ENCODE measurements around the gene WLS.
"Not testable (repeated sequence)": the region's sequence is repeated elsewhere in the genome, so short reads cannot be mapped to it uniquely, and the experiment has no call there.

Gene WLS

GRCh38 chr1:68160935-68161334, 71.4 kb downstream of the WLS start:
- not testable (repeated sequence) for H3K27me3 ChIP-seq (ENCODE audit: low read depth, low read length); H3K4me3 ChIP-seq (ENCODE audit: low read depth in 1 of 2, low read length in 2 of 2); H3K27ac ChIP-seq (ENCODE audit: low read length); H3K9me3 ChIP-seq (ENCODE audit: control insufficient read depth in 1 of 2, low read length in 2 of 2); H3K4me1 ChIP-seq (ENCODE audit: control insufficient read depth in 1 of 2, insufficient read depth in 2 of 2, low read length in 2 of 2)
- H3K36me3 ChIP-seq (ENCODE audit: control insufficient read depth in 1 of 2, insufficient read depth in 2 of 2, low read length in 2 of 2), result peaks cover 18 to 21% of the 10 kb centered on the region in 2 donors

GRCh38 chr1:68160021-68160420, 72.3 kb downstream of the WLS start:
- H3K4me3 ChIP-seq (ENCODE audit: low read depth in 1 of 2, low read length in 2 of 2), result no peak overlapping the region
- no peak overlapping the region for H3K27ac ChIP-seq (ENCODE audit: low read length)
- peaks cover 21 to 26% of the 10 kb centered on the region in 2 donors for H3K36me3 ChIP-seq (ENCODE audit: control insufficient read depth in 1 of 2, insufficient read depth in 2 of 2, low read length in 2 of 2)
- no peaks in the 10 kb centered on the region for H3K27me3 ChIP-seq (ENCODE audit: low read depth, low read length)
- H3K4me1 ChIP-seq (ENCODE audit: control insufficient read depth in 1 of 2, insufficient read depth in 2 of 2, low read length in 2 of 2), result peaks cover 0 to 3% of the 10 kb centered on the region in 2 donors
- H3K9me3 ChIP-seq (ENCODE audit: control insufficient read depth in 1 of 2, low read length in 2 of 2), result no peaks in the 10 kb centered on the region

- Histone ChIP-seq H3K27ac (ENCODE audit: low read length) (no peak overlapping the region), H3K36me3 (ENCODE audit: control insufficient read depth in 1 of 2, insufficient read depth in 2 of 2, low read length in 2 of 2) (peaks cover 26 to 28% of the 10 kb centered on the region in 2 donors), H3K9me3 (ENCODE audit: control insufficient read depth in 1 of 2, low read length in 2 of 2) (no peaks in the 10 kb centered on the region)
Measured at GRCh38 chr1:68158837-68159236, 73.5 kb downstream of the WLS start.

GRCh38 chr1:68157416-68157815, 74.9 kb downstream of the WLS start:
- Histone ChIP-seq H3K4me3 (ENCODE audit: low read depth in 1 of 2, low read length in 2 of 2) (no peak overlapping the region), H3K36me3 (ENCODE audit: control insufficient read depth in 1 of 2, insufficient read depth in 2 of 2, low read length in 2 of 2) (peaks cover 33 to 35% of the 10 kb centered on the region in 2 donors), H3K27ac (ENCODE audit: low read length) (no peak overlapping the region), H3K27me3 (ENCODE audit: low read depth, low read length) (no peaks in the 10 kb centered on the region), H3K4me1 (ENCODE audit: control insufficient read depth in 1 of 2, insufficient read depth in 2 of 2, low read length in 2 of 2) (peaks cover 0 to 3% of the 10 kb centered on the region in 2 donors), H3K9me3 (ENCODE audit: control insufficient read depth in 1 of 2, low read length in 2 of 2) (no peaks in the 10 kb centered on the region)

More at GRCh38 chr1:68158837-68159236, 73.5 kb downstream of the WLS start:
- Histone ChIP-seq H3K27me3 (ENCODE audit: low read depth, low read length) (no peaks in the 10 kb centered on the region), H3K4me3 (ENCODE audit: low read depth in 1 of 2, low read length in 2 of 2) (no peak overlapping the region), H3K4me1 (ENCODE audit: control insufficient read depth in 1 of 2, insufficient read depth in 2 of 2, low read length in 2 of 2) (peaks cover 0 to 3% of the 10 kb centered on the region in 2 donors)

GRCh38 chr1:68151690-68152089, 80.6 kb downstream of the WLS start:
- Histone ChIP-seq H3K27me3 (ENCODE audit: low read depth, low read length) (no peaks in the 10 kb centered on the region), H3K4me3 (ENCODE audit: low read depth in 1 of 2, low read length in 2 of 2) (no peak overlapping the region), H3K36me3 (ENCODE audit: control insufficient read depth in 1 of 2, insufficient read depth in 2 of 2, low read length in 2 of 2) (peaks cover 63 to 74% of the 10 kb centered on the region in 2 donors), H3K27ac (ENCODE audit: low read length) (no peak overlapping the region), H3K9me3 (ENCODE audit: control insufficient read depth in 1 of 2, low read length in 2 of 2) (no peaks in the 10 kb centered on the region), H3K4me1 (ENCODE audit: control insufficient read depth in 1 of 2, insufficient read depth in 2 of 2, low read length in 2 of 2) (peaks cover 0 to 7% of the 10 kb centered on the region in 2 donors)

- Histone ChIP-seq H3K36me3 (ENCODE audit: control insufficient read depth in 1 of 2, insufficient read depth in 2 of 2, low read length in 2 of 2) (peaks cover 56 to 65% of the 10 kb centered on the region in 2 donors), H3K4me1 (ENCODE audit: control insufficient read depth in 1 of 2, insufficient read depth in 2 of 2, low read length in 2 of 2) (peaks cover 6 to 7% of the 10 kb centered on the region in 2 donors), H3K9me3 (ENCODE audit: control insufficient read depth in 1 of 2, low read length in 2 of 2) (no peaks in the 10 kb centered on the region), H3K27ac (ENCODE audit: low read length) (no peak overlapping the region), H3K4me3 (ENCODE audit: low read depth in 1 of 2, low read length in 2 of 2) (no peak overlapping the region), H3K27me3 (ENCODE audit: low read depth, low read length) (no peaks in the 10 kb centered on the region)
Measured at GRCh38 chr1:68149907-68150306, 82.4 kb downstream of the WLS start.

GRCh38 chr1:68149110-68149798, 83.1 kb downstream of the WLS start:
- H3K9me3 ChIP-seq (ENCODE audit: control insufficient read depth in 1 of 2, low read length in 2 of 2), result no peaks in the 10 kb centered on the region
- H3K4me1 ChIP-seq (ENCODE audit: control insufficient read depth in 1 of 2, insufficient read depth in 2 of 2, low read length in 2 of 2), result peaks cover 6 to 7% of the 10 kb centered on the region in 2 donors
- H3K27me3 ChIP-seq (ENCODE audit: low read depth, low read length), result no peaks in the 10 kb centered on the region
- H3K27ac ChIP-seq (ENCODE audit: low read length), result no peak overlapping the region
- H3K4me3 ChIP-seq (ENCODE audit: low read depth in 1 of 2, low read length in 2 of 2), result no peak overlapping the region
- peaks cover 53 to 64% of the 10 kb centered on the region in 2 donors for H3K36me3 ChIP-seq (ENCODE audit: control insufficient read depth in 1 of 2, insufficient read depth in 2 of 2, low read length in 2 of 2)

GRCh38 chr1:68148631-68149030, 83.7 kb downstream of the WLS start:
- no peaks in the 10 kb centered on the region for H3K27me3 ChIP-seq (ENCODE audit: low read depth, low read length)
- H3K4me3 ChIP-seq (ENCODE audit: low read depth in 1 of 2, low read length in 2 of 2), result no peak overlapping the region
- peaks cover 6 to 7% of the 10 kb centered on the region in 2 donors for H3K4me1 ChIP-seq (ENCODE audit: control insufficient read depth in 1 of 2, insufficient read depth in 2 of 2, low read length in 2 of 2)
- H3K27ac ChIP-seq (ENCODE audit: low read length), result no peak overlapping the region
- H3K36me3 ChIP-seq (ENCODE audit: control insufficient read depth in 1 of 2, insufficient read depth in 2 of 2, low read length in 2 of 2), result peaks cover 54 to 63% of the 10 kb centered on the region in 2 donors
- no peaks in the 10 kb centered on the region for H3K9me3 ChIP-seq (ENCODE audit: control insufficient read depth in 1 of 2, low read length in 2 of 2)

GRCh38 chr1:68147534-68148171, 84.7 kb downstream of the WLS start:
- peaks cover 53 to 56% of the 10 kb centered on the region in 2 donors for H3K36me3 ChIP-seq (ENCODE audit: control insufficient read depth in 1 of 2, insufficient read depth in 2 of 2, low read length in 2 of 2)
- H3K9me3 ChIP-seq (ENCODE audit: control insufficient read depth in 1 of 2, low read length in 2 of 2), result no peaks in the 10 kb centered on the region
- no peaks in the 10 kb centered on the region for H3K27me3 ChIP-seq (ENCODE audit: low read depth, low read length)
- H3K4me1 ChIP-seq (ENCODE audit: control insufficient read depth in 1 of 2, insufficient read depth in 2 of 2, low read length in 2 of 2), result peaks cover 7% of the 10 kb centered on the region in 2 donors
- H3K27ac ChIP-seq (ENCODE audit: low read length), result no peak overlapping the region
- H3K4me3 ChIP-seq (ENCODE audit: low read depth in 1 of 2, low read length in 2 of 2), result no peak overlapping the region

GRCh38 chr1:68145418-68146126, 86.8 kb downstream of the WLS start:
- no peaks in the 10 kb centered on the region for H3K27me3 ChIP-seq (ENCODE audit: low read depth, low read length)
- H3K4me1 ChIP-seq (ENCODE audit: control insufficient read depth in 1 of 2, insufficient read depth in 2 of 2, low read length in 2 of 2), result peaks cover 19 to 23% of the 10 kb centered on the region in 2 donors
- peak overlapping the region; percentile 42 for H3K27ac ChIP-seq (ENCODE audit: low read length)
- H3K36me3 ChIP-seq (ENCODE audit: control insufficient read depth in 1 of 2, insufficient read depth in 2 of 2, low read length in 2 of 2), result peaks cover 35 to 39% of the 10 kb centered on the region in 2 donors
- H3K9me3 ChIP-seq (ENCODE audit: control insufficient read depth in 1 of 2, low read length in 2 of 2), result no peaks in the 10 kb centered on the region
- H3K4me3 ChIP-seq (ENCODE audit: low read depth in 1 of 2, low read length in 2 of 2), result no peak overlapping the region

GRCh38 chr1:68144856-68145255, 87.5 kb downstream of the WLS start:
- no peaks in the 10 kb centered on the region for H3K27me3 ChIP-seq (ENCODE audit: low read depth, low read length)
- peak overlapping the region; percentile 42 for H3K27ac ChIP-seq (ENCODE audit: low read length)
- peaks cover 19 to 24% of the 10 kb centered on the region in 2 donors for H3K4me1 ChIP-seq (ENCODE audit: control insufficient read depth in 1 of 2, insufficient read depth in 2 of 2, low read length in 2 of 2)
- no peaks in the 10 kb centered on the region for H3K9me3 ChIP-seq (ENCODE audit: control insufficient read depth in 1 of 2, low read length in 2 of 2)
- H3K36me3 ChIP-seq (ENCODE audit: control insufficient read depth in 1 of 2, insufficient read depth in 2 of 2, low read length in 2 of 2), result peaks cover 29 to 37% of the 10 kb centered on the region in 2 donors
- H3K4me3 ChIP-seq (ENCODE audit: low read depth in 1 of 2, low read length in 2 of 2), result no peak overlapping the region

Measured in muscle layer of duodenum (tissue), 2 donors.